H1 (cell line): ENCODE results near the gene CASS4. TPM values are rescaled to one million over a fixed set of nuclear protein-coding genes. Genes with fewer than 3 reads are reported as not detected.

Experiments used
- ASH2L ChIP-seq: fragments of 200-600, 300-600 bp; sonication (generic); IDR thresholded peaks from one replicate; pipeline ENCODE4 v1.7.1; 2017; ENCODE audit warnings: low read length
- RFX5 ChIP-seq: IDR thresholded peaks from 2 replicates; pipeline ENCODE4 v1.6.1; 2011; ENCODE audit warnings: low read depth, low read length, improper control_type of control experiment, borderline replicate concordance
- SP4 ChIP-seq: IDR thresholded peaks from 2 replicates; pipeline ENCODE4 v1.6.1; 2012; ENCODE audit warnings: low read length, inconsistent platforms
- TBP ChIP-seq: IDR thresholded peaks from 2 replicates; pipeline ENCODE4 v1.6.1; 2011; ENCODE audit warnings: low read depth, low read length, improper control_type of control experiment
- polyA plus RNA-seq, 7 experiments: library from polyadenylated mRNA; depleted of rRNA in 3 of 7; stranded (reverse) in 5 of 7; unstranded in 2 of 7; fragments of >200 nt in 5 of 7; fragments of 200-250 nt in 2 of 7; gene quantifications; 1 replicate in 5 of 7; 2 replicates in 1 of 7; 4 replicates in 1 of 7; pipeline versions ENCODE4 v1.2.1 to v1.2.3, GENCODE V29; 2011 to 2013; ENCODE audit warnings: missing spikeins in 2 of 7, mixed read lengths in 2 of 7
- total RNA-seq: library from RNA; stranded (reverse); fragmentation: NEBNext Ultra II Directional; extraction: Animal tissue kit (Norgen Biotek cat#: 25700); gene quantifications from 2 replicates; pipeline ENCODE4 v1.2.1, GENCODE V29; 2021

CASS4 gene
- total and polyA plus RNA-seq, 2 of the 8 experiments (the other 6 are each of a cell fraction or from before 2014, with no cell fraction given), result not detected

DNA sequence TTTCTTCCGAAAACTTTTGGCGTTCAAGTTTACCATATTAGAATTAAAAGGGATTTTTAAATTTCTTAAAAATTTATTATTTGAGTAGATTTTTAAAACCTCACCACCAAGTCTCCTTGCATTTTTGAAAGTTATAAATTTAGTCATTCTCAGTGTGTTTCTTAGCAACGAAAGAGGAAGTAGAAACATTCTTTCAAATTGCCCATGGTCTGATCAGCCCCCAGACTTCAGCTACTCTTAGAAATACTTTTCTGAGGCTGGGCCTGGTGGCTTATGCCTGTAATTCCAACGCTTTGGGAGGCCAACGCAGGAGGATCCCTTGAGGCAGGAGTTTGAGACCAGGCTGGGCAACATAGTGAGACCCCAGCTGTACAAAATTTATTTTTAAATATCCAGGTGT lies 41.3 kb downstream of the CASS4 start (continued):
- TF ChIP-seq RFX5, result no peak
- TF ChIP-seq ASH2L, result no peak
- no peak for TF ChIP-seq TBP
- no peak for TF ChIP-seq SP4
